ENCODE data around the gene SOBP. TPM values are rescaled to one million over a fixed set of nuclear protein-coding genes. Genes with fewer than 3 reads are reported as not detected.

The SOBP gene
- total RNA-seq, 4 donors from 2014 or later, result 0.15 to 3.8 (median 1.6) TPM

GRCh38 chr6:107592806-107593205 is 102.9 kb downstream of the SOBP start:
- Histone ChIP-seq H3K36me3 (no peaks in the 10 kb centered on the region), H3K4me3 (no peak overlapping the region), H3K4me1 (no peaks in the 10 kb centered on the region), H3K27ac (no peak overlapping the region), H3K9me3 (no peaks in the 10 kb centered on the region), H3K27me3 (no peaks in the 10 kb centered on the region)
- intact Hi-C loops (cut with DNase I), result no loop called here
- DNase-seq, result no peak
- TF ChIP-seq CTCF (IDR thresholded peaks at IDR 0.05) (no peak), POLR2A (IDR thresholded peaks at IDR 0.05) (no peak)
- 79 to 90% methylated on average over 2 of the region's 2 CpGs for WGBS, 2 donors

- intact Hi-C loops (cut with DNase I), result no loop called here
- no peak for TF ChIP-seq CTCF (IDR thresholded peaks at IDR 0.05)
- no peak for TF ChIP-seq POLR2A (IDR thresholded peaks at IDR 0.05)
- Histone ChIP-seq H3K27me3 (no peaks in the 10 kb centered on the region), H3K4me3 (no peak overlapping the region), H3K4me1 (no peaks in the 10 kb centered on the region), H3K27ac (no peak overlapping the region), H3K36me3 (no peaks in the 10 kb centered on the region), H3K9me3 (no peaks in the 10 kb centered on the region)
- no peak for DNase-seq
- WGBS, 2 donors, result 89 to 100% methylated on average over 2 of the region's 2 CpGs
These were observed 104.8 kb downstream of the SOBP start for GRCh38 chr6:107594736-107595135.

GRCh38 chr6:107598091-107598490 is 108.2 kb downstream of the SOBP start:
- no peaks in the 10 kb centered on the region for H3K9me3 ChIP-seq
- peaks cover 0 to 14% (median 0%) of the 10 kb centered on the region in 3 donors for H3K4me1 ChIP-seq
- 90% methylated on average over 6 of the region's 6 CpGs for WGBS, 2 donors
- H3K27ac ChIP-seq, result no peak overlapping the region
- no peak for TF ChIP-seq POLR2A (IDR thresholded peaks at IDR 0.05)
- no peak for TF ChIP-seq CTCF (IDR thresholded peaks at IDR 0.05)
- no peak for DNase-seq
- no peak overlapping the region for H3K4me3 ChIP-seq
- no peaks in the 10 kb centered on the region for H3K36me3 ChIP-seq
- H3K27me3 ChIP-seq, result no peaks in the 10 kb centered on the region
- intact Hi-C loops (cut with DNase I), result no loop called here

- intact Hi-C loops (cut with DNase I), result no loop called here
- Histone ChIP-seq H3K27ac (no peak overlapping the region), H3K4me1 (peaks cover 0 to 23% (median 0%) of the 10 kb centered on the region in 3 donors), H3K4me3 (no peak overlapping the region), H3K27me3 (no peaks in the 10 kb centered on the region), H3K9me3 (no peaks in the 10 kb centered on the region), H3K36me3 (no peaks in the 10 kb centered on the region)
- no peak for TF ChIP-seq POLR2A (IDR thresholded peaks at IDR 0.05)
- TF ChIP-seq CTCF (IDR thresholded peaks at IDR 0.05), result no peak
- 93 to 96% methylated on average over 4 of the region's 4 CpGs for whole genome bisulfite sequencing, 2 donors
- no peak for DNase-seq
These were observed 109.1 kb downstream of the SOBP start for GRCh38 chr6:107599043-107599442.

- Histone ChIP-seq H3K36me3 (no peaks in the 10 kb centered on the region), H3K4me3 (no peak overlapping the region), H3K27ac (no peak overlapping the region), H3K4me1 (peaks cover 0 to 34% (median 0%) of the 10 kb centered on the region in 3 donors), H3K27me3 (no peaks in the 10 kb centered on the region), H3K9me3 (no peaks in the 10 kb centered on the region)
- intact Hi-C loops (cut with DNase I), result no loop called here
- DNase-seq, result no peak
- WGBS, 2 donors, result 90 to 95% methylated on average over 5 of the region's 5 CpGs
- no peak for TF ChIP-seq CTCF (IDR thresholded peaks at IDR 0.05)
- TF ChIP-seq POLR2A (IDR thresholded peaks at IDR 0.05), result no peak
These were observed 110.2 kb downstream of the SOBP start for GRCh38 chr6:107600121-107600520.

Measured in esophagus squamous epithelium (tissue), 5 donors.